ENCODE measurements around the gene ADAM12. TPM values are rescaled to one million over a fixed set of nuclear protein-coding genes. Genes with fewer than 3 reads are reported as not detected.

The ADAM12 gene
- total RNA-seq, 4 donors from 2014 or later, result under 0.01 to 60.8 (median 0.64) TPM; not detected in 1

DNA sequence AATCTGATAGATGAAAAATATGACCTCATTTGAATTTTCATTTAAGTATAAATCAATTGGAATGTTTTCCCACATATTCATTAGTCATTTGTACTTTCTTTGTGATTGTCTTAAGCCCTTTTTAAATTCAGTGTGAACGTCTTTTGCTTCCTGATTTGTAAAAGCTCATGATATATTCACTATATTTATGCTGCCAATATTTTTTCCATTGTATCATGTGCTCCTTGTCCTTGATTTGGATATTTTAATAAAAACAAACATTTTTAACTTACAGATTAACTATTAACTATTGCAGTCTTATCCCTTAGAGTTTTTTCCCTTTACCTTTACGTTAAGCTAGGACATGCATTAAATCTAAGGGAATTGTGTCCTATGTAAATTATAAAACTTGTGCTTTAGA lies 157.7 kb downstream of the ADAM12 start:
- intact Hi-C loops (cut with DNase I; ENCODE audit: low total_unique reads), result no loop called here
- TF ChIP-seq, protein P1, sequence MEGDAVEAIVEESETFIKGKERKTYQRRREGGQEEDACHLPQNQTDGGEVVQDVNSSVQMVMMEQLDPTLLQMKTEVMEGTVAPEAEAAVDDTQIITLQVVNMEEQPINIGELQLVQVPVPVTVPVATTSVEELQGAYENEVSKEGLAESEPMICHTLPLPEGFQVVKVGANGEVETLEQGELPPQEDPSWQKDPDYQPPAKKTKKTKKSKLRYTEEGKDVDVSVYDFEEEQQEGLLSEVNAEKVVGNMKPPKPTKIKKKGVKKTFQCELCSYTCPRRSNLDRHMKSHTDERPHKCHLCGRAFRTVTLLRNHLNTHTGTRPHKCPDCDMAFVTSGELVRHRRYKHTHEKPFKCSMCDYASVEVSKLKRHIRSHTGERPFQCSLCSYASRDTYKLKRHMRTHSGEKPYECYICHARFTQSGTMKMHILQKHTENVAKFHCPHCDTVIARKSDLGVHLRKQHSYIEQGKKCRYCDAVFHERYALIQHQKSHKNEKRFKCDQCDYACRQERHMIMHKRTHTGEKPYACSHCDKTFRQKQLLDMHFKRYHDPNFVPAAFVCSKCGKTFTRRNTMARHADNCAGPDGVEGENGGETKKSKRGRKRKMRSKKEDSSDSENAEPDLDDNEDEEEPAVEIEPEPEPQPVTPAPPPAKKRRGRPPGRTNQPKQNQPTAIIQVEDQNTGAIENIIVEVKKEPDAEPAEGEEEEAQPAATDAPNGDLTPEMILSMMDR (IDR thresholded peaks at IDR 0.05), result no peak
- TF ChIP-seq POLR2A (IDR thresholded peaks at IDR 0.05), result no peak
- Histone ChIP-seq H3K27me3 (no peaks in the 10 kb centered on the region), H3K36me3 (no peaks in the 10 kb centered on the region), H3K4me3 (no peak overlapping the region), H3K9me3 (no peaks in the 10 kb centered on the region), H3K4me1 (no peaks in the 10 kb centered on the region), H3K27ac (no peak overlapping the region)
- no peak for DNase-seq

GRCh38 chr10:126229686-126230085 lies 158.6 kb downstream of the ADAM12 start:
- Histone ChIP-seq H3K27ac (no peak overlapping the region), H3K27me3 (no peaks in the 10 kb centered on the region), H3K4me3 (no peak overlapping the region), H3K9me3 (no peaks in the 10 kb centered on the region), H3K4me1 (no peaks in the 10 kb centered on the region), H3K36me3 (no peaks in the 10 kb centered on the region)
- intact Hi-C loops (cut with DNase I; ENCODE audit: low total_unique reads), result no loop called here
- TF ChIP-seq POLR2A (IDR thresholded peaks at IDR 0.05), result no peak
- TF ChIP-seq, protein P1 (IDR thresholded peaks at IDR 0.05), result no peak
- DNase-seq, result no peak

- Histone ChIP-seq H3K36me3 (no peaks in the 10 kb centered on the region), H3K4me1 (no peaks in the 10 kb centered on the region), H3K9me3 (no peaks in the 10 kb centered on the region), H3K27ac (no peak overlapping the region), H3K4me3 (no peak overlapping the region), H3K27me3 (no peaks in the 10 kb centered on the region)
- no peak for TF ChIP-seq POLR2A (IDR thresholded peaks at IDR 0.05)
- TF ChIP-seq, protein P1 (IDR thresholded peaks at IDR 0.05), result no peak
- intact Hi-C loops (cut with DNase I; ENCODE audit: low total_unique reads), result no loop called here
- DNase-seq, result no peak
Measured at GRCh38 chr10:126227762-126228134, 160.5 kb downstream of the ADAM12 start.

DNA sequence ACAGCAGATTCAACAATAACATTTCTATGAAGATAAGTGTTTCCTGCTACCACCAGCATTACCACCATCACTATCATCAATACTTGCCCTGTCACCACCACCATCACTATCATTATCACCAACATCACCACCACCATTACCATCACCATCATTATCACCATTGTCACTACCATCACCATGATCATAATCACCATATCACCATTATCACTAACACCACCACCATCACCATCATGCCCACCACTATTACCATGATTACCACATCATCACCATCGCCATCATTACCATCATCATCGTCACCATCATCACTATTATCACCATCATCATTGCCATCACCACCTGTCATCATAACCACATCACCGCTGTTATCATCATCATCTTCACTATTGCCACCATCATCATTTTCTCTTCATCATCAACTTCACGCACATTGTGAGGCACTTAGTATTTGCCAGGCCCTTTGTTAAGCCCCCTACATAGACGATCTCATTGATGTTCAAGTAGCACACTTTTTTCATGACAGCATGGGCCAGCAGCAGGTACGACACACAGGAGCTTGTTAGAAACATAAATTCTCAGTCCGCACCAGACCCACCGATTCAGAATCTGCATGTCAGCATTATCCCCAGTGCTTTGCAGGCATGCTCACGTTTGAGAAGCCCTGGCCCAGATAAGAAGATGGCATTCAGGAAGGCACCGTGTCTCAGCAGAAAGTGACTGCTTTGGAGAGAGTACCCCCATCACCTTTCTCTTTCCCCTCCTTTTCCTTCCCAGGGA lies 161.1 kb downstream of the ADAM12 start:
- TF ChIP-seq, protein P1 (IDR thresholded peaks at IDR 0.05), result no peak
- TF ChIP-seq POLR2A (IDR thresholded peaks at IDR 0.05), result no peak
- Histone ChIP-seq H3K36me3 (no peaks in the 10 kb centered on the region), H3K27me3 (no peaks in the 10 kb centered on the region), H3K4me1 (no peaks in the 10 kb centered on the region), H3K9me3 (no peaks in the 10 kb centered on the region), H3K27ac (no peak overlapping the region), H3K4me3 (no peak overlapping the region)
- intact Hi-C loops (cut with DNase I; ENCODE audit: low total_unique reads), result no loop called here
- no peak for DNase-seq

DNA sequence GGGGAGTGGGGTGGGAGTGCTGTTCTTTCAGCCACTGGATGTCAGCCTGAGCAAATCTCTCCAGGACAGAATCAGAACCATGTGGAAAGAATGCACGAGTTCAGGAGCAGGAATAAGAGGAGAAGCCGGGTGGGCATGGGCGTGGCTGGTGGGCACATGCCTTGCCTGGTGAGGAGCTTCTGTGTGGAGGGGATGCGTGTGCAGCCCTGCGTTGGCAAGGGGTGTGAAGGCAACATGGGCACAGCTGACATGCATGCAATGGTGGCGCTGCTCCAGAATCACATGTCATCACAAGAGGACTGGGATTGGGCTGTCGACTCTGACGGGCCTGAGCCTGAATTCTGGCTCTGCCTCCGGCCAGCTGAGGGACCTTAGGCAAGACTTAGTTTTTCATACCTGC lies 162.1 kb downstream of the ADAM12 start:
- no peaks in the 10 kb centered on the region for H3K36me3 ChIP-seq
- no peak overlapping the region for H3K4me3 ChIP-seq
- H3K27me3 ChIP-seq, result no peaks in the 10 kb centered on the region
- no peak for DNase-seq
- intact Hi-C loops (cut with DNase I; ENCODE audit: low total_unique reads), result no loop called here
- H3K4me1 ChIP-seq, result no peaks in the 10 kb centered on the region
- TF ChIP-seq, protein P1 (IDR thresholded peaks at IDR 0.05), result no peak
- TF ChIP-seq POLR2A (IDR thresholded peaks at IDR 0.05), result no peak
- no peaks in the 10 kb centered on the region for H3K9me3 ChIP-seq
- no peak overlapping the region for H3K27ac ChIP-seq

All from uterus (tissue), 4 donors.